Heart left ventricle (tissue), 13 donors: ENCODE measurements around the gene HEXA.

Experiments
- POLR2A ChIP-seq, 2 donors: fragments of 450-650 bp; IDR thresholded peaks; one replicate each; pipeline ENCODE4 v1.6.1; 2017; ENCODE audit warnings: antibody characterized with exemption in 2 of 2, mild to moderate bottlenecking in 2 of 2, moderate library complexity in 2 of 2
- TF ChIP-seq, protein P1 (sequence below), 12 donors: fragments of 200-600 bp; sonication (generic) in 4 of 12; IDR thresholded peaks; one replicate each; pipeline versions ENCODE4 v1.5.0 to v1.8.0; 2018 to 2022; ENCODE audit warnings: antibody characterized with exemption in 12 of 12, mild to moderate bottlenecking in 5 of 12
- donor health status: ischemic (EF 13 %, LVEDD 7.1; RV severe dilation, severe dysfunction).
- donor health status: DM: no; HTN: yes; CAD: no.
- donor health status: DM: no; HTN: no; CAD: no.
- donor health status: ischemic (EF 25% LVEDD 6.9; RV normal size, moderate dysfunction).
- donor health status: ischemic (EF 25% LVEDD 5.7; RV mildly dilated, moderate dysfunction).
- donor health status: ischemic (EF 35%, LVEDD 5.7; RV mildly dilated, moderate dysfunction).
- donor health status: nonischemic (EF 11% LVEDD 7.7; RV severe dilation, severe dysfunction).
- donor health status: DM: yes; HTN: yes; CAD: no.
- donor health status: PGD.
- donor health status: ischemic (EF 29% LVEDD 5.4; RV normal size, mild dysfunction).
- donor health status: nonischemic (EF 23%, LVEDD 6.1; RV moderate dilation, normal function).

DNA sequence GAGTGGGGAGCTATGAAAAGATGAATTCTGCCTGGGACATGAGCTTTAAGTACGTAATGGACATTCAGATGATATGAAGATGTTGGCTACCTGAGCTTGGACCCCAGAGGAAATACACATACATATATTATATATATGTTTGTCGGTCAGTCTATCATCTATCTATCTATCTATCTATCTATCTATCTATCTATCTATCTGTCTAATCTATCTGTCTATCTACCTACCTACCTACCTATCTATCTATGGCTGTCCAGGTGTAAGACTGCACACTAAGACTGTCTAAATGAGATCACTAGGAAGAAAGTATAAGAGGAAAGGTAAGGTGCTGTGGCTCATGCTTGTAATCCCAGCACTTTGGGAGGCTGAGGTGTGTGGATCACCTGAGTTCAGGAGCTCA is 37.7 kb downstream of the HEXA start:
- TF ChIP-seq, protein P1, sequence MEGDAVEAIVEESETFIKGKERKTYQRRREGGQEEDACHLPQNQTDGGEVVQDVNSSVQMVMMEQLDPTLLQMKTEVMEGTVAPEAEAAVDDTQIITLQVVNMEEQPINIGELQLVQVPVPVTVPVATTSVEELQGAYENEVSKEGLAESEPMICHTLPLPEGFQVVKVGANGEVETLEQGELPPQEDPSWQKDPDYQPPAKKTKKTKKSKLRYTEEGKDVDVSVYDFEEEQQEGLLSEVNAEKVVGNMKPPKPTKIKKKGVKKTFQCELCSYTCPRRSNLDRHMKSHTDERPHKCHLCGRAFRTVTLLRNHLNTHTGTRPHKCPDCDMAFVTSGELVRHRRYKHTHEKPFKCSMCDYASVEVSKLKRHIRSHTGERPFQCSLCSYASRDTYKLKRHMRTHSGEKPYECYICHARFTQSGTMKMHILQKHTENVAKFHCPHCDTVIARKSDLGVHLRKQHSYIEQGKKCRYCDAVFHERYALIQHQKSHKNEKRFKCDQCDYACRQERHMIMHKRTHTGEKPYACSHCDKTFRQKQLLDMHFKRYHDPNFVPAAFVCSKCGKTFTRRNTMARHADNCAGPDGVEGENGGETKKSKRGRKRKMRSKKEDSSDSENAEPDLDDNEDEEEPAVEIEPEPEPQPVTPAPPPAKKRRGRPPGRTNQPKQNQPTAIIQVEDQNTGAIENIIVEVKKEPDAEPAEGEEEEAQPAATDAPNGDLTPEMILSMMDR (IDR thresholded peaks at IDR 0.05): no peak
- no peak for TF ChIP-seq POLR2A (IDR thresholded peaks at IDR 0.05)
